HUES64 (cell line): ENCODE measurements around the gene KCNK17.

ENCODE experiments used
- H3K27ac ChIP-seq: 2 replicates; pipeline ENCODE4 v1.7.0; 2013; ENCODE audit warnings: low read depth, low read length, inconsistent platforms
- H3K27me3 ChIP-seq: 2 replicates; pipeline ENCODE4 v1.6.1; 2013; ENCODE audit warnings: mild to moderate bottlenecking, low read length; ENCODE audit not compliant: insufficient read depth
- H3K36me3 ChIP-seq: 2 replicates; pipeline ENCODE4 v1.6.1; 2013; ENCODE audit warnings: mild to moderate bottlenecking, low read length; ENCODE audit not compliant: insufficient read depth
- H3K4me1 ChIP-seq: 2 replicates; pipeline ENCODE4 v1.6.1; 2013; ENCODE audit warnings: mild to moderate bottlenecking, low read length, moderate library complexity; ENCODE audit not compliant: insufficient read depth
- H3K4me3 ChIP-seq: 2 replicates; pipeline ENCODE4 v1.5.1; 2013; ENCODE audit warnings: mild to moderate bottlenecking, low read length, moderate library complexity
- H3K9ac ChIP-seq: 2 replicates; pipeline ENCODE4 v1.6.1; 2013; ENCODE audit warnings: mild to moderate bottlenecking, low read depth, low read length
- H3K9me3 ChIP-seq: 2 replicates; pipeline ENCODE4 v1.6.1; 2013; ENCODE audit warnings: low read depth, low read length; ENCODE audit not compliant: insufficient read depth
- WGBS: fragments of 150-250, 120-280 bp; methylation state at CpG from one replicate; pipeline ENCODE4 v1.1.7; 2013; ENCODE audit warnings: missing lambda C conversion rate; 5-methylcytosine and 5-hydroxymethylcytosine counted together

The KCNK17 gene

DNA sequence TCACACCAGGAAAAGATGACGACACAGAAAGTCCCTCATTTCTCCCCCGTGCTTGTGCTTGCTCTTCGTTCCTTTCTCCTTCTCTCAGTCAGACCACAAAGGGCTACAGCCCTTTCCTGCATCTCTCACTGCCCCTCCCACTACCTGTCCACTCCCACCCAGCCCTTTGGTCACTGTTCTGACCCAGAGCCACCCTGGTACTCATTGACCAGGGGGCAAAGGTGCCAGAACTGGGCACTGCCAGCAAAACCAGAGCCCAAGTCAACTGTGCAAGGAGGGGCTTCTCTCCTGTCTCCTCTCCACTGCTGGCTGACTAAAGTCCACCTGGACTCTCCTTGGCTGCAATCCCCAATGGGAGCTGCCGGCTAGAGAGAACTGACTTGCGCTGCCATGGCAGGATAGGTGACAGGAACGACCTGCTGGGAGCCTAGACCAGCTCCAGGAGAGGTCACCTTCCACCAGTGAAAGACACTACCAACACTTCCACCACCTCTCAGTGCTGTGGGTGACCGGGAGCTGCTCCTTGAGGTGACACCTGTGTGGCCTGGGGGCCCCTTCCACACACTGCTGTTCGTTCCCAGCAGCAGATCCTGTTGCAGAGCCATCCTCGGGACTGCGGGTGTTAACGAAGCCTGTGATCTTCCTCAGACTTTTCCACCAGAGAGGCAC is 32.8 kb downstream of the KCNK17 start:
- 89% methylated on average over 11 of the region's 11 CpGs for WGBS
- no peak overlapping the region for H3K9ac ChIP-seq

GRCh38 chr6:39280247-39280731 is 33.9 kb downstream of the KCNK17 start:
- Histone ChIP-seq H3K4me3 (no peak overlapping the region), H3K27me3 (no peaks in the 10 kb centered on the region), H3K9ac (no peak overlapping the region), H3K27ac (no peak overlapping the region), H3K4me1 (no peaks in the 10 kb centered on the region), H3K9me3 (no peaks in the 10 kb centered on the region), H3K36me3 (no peaks in the 10 kb centered on the region)
- 81% methylated on average over 8 of the region's 8 CpGs for WGBS

More for the DNA sequence above, 32.8 kb downstream of the KCNK17 start:
- H3K36me3 ChIP-seq: no peaks in the 10 kb centered on the region
- no peak overlapping the region for H3K4me3 ChIP-seq
- no peak overlapping the region for H3K27ac ChIP-seq
- no peaks in the 10 kb centered on the region for H3K27me3 ChIP-seq
- H3K9me3 ChIP-seq: no peaks in the 10 kb centered on the region
- H3K4me1 ChIP-seq: no peaks in the 10 kb centered on the region

GRCh38 chr6:39279539-39279938 is 34.7 kb downstream of the KCNK17 start:
- no peak overlapping the region for H3K27ac ChIP-seq
- WGBS: 92% methylated on average over 6 of the region's 6 CpGs
- no peaks in the 10 kb centered on the region for H3K27me3 ChIP-seq
- H3K9ac ChIP-seq: no peak overlapping the region
- no peak overlapping the region for H3K4me3 ChIP-seq
- no peaks in the 10 kb centered on the region for H3K9me3 ChIP-seq
- H3K36me3 ChIP-seq: no peaks in the 10 kb centered on the region
- no peaks in the 10 kb centered on the region for H3K4me1 ChIP-seq

GRCh38 chr6:39276379-39276995 is 37.7 kb downstream of the KCNK17 start:
- Histone ChIP-seq H3K4me3 (no peak overlapping the region), H3K4me1 (peaks cover 17% of the 10 kb centered on the region), H3K27ac (no peak overlapping the region), H3K9ac (no peak overlapping the region), H3K27me3 (no peaks in the 10 kb centered on the region), H3K36me3 (no peaks in the 10 kb centered on the region), H3K9me3 (no peaks in the 10 kb centered on the region)
- WGBS: 97% methylated on average over 2 of the region's 3 CpGs

- Histone ChIP-seq H3K4me1 (peaks cover 17% of the 10 kb centered on the region), H3K9ac (no peak overlapping the region), H3K4me3 (no peak overlapping the region), H3K9me3 (no peaks in the 10 kb centered on the region), H3K27ac (no peak overlapping the region), H3K36me3 (no peaks in the 10 kb centered on the region), H3K27me3 (no peaks in the 10 kb centered on the region)
- 96% methylated on average over 3 of the region's 3 CpGs for WGBS
Measured at GRCh38 chr6:39274903-39275302, 39.3 kb downstream of the KCNK17 start.

- Histone ChIP-seq H3K27ac (no peak overlapping the region), H3K27me3 (no peaks in the 10 kb centered on the region), H3K36me3 (no peaks in the 10 kb centered on the region), H3K4me3 (no peak overlapping the region), H3K9ac (no peak overlapping the region), H3K4me1 (peaks cover 17% of the 10 kb centered on the region), H3K9me3 (no peaks in the 10 kb centered on the region)
- 68% methylated on average over 4 of the region's 4 CpGs for WGBS
Measured at GRCh38 chr6:39274471-39274870, 39.7 kb downstream of the KCNK17 start.

- Histone ChIP-seq H3K9me3 (no peaks in the 10 kb centered on the region), H3K4me3 (no peak overlapping the region), H3K4me1 (peaks cover 21% of the 10 kb centered on the region), H3K36me3 (no peaks in the 10 kb centered on the region), H3K27ac (no peak overlapping the region), H3K27me3 (no peaks in the 10 kb centered on the region), H3K9ac (no peak overlapping the region)
- 33% methylated on average over 6 of the region's 6 CpGs for WGBS
Measured at GRCh38 chr6:39273406-39273821, 40.8 kb downstream of the KCNK17 start.

DNA sequence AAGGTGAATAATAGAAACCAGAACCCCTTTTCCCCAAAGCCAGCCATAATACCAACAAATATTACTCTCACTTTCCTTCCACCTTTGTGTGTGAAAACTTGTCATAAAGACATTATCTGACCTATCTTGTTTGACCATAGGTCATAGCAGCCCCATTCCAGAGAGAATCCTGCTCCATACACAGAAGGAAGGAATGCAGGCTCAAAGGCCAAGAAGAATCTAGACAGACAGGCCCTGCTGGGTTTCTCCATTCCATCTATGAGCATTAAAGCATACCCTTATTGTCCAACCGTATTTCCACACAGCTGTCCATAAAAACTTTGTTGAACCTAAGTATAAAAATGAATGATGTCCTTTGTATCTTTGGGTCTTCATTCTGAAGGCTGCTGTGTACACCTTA is 44.3 kb downstream of the KCNK17 start:
- Histone ChIP-seq H3K9ac (no peak overlapping the region), H3K36me3 (no peaks in the 10 kb centered on the region), H3K4me1 (peaks cover 21% of the 10 kb centered on the region), H3K4me3 (no peak overlapping the region), H3K27ac (no peak overlapping the region), H3K9me3 (no peaks in the 10 kb centered on the region), H3K27me3 (no peaks in the 10 kb centered on the region)
- 100% methylated on average over 1 of the region's 1 CpG for WGBS

DNA sequence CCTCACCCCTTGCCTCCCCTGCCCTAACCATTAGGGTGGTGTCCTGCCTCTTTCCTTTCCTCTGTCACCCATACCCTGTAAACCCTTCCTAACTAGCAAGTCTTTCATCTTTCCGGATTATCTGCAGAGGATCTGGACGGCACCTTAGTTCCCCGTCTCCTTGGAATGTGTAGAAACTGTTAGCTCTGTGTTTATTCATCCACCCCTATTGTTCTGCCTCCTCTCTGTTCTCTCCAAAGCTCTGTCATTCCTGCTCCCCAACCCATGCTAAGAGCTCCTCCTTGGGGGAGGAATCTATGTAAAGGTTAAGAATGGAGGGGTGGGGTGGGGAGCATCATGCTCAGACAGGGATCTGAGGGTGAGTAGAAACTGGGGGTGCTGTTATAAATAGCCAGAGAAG is 45.5 kb downstream of the KCNK17 start:
- no peak overlapping the region for H3K4me3 ChIP-seq
- no peaks in the 10 kb centered on the region for H3K9me3 ChIP-seq
- no peak overlapping the region for H3K27ac ChIP-seq
- peaks cover 20% of the 10 kb centered on the region for H3K4me1 ChIP-seq
- 70% methylated on average over 3 of the region's 3 CpGs for WGBS
- no peaks in the 10 kb centered on the region for H3K36me3 ChIP-seq
- no peaks in the 10 kb centered on the region for H3K27me3 ChIP-seq
- H3K9ac ChIP-seq: no peak overlapping the region

GRCh38 chr6:39268171-39268570 is 46.0 kb downstream of the KCNK17 start:
- Histone ChIP-seq H3K27me3 (no peaks in the 10 kb centered on the region), H3K9me3 (no peaks in the 10 kb centered on the region), H3K4me1 (peaks cover 17% of the 10 kb centered on the region), H3K4me3 (no peak overlapping the region), H3K27ac (no peak overlapping the region), H3K9ac (no peak overlapping the region), H3K36me3 (no peaks in the 10 kb centered on the region)
- 92% methylated on average over 5 of the region's 7 CpGs for WGBS

DNA sequence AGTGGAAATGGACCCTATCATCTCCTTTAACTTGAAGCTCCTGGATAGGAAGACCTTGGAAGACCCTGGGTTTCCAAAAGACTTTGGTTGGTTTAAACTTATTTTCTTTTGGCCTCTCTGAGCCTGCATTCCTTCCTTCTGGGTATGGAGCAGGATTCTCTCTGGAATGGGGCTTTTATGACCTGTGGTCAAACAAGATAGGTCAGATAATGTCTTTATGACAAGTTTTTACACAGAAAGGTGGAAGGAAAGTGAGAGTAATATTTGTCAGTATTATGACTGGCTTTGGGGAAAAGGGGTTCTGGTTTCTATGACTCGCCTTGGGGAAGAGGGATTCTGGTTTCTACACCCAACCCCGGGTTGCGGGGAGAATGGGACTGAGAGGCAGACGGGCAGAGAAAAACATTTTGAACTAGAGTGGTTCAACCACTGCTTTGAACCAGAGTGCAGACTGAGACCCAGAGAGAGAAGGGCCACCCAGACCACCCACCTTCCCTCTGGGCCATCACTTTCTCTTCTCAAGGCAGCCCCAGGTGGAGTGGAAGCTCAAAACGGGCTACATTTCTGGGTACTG is 47.4 kb downstream of the KCNK17 start:
- Histone ChIP-seq H3K4me3 (no peak overlapping the region), H3K27ac (no peak overlapping the region), H3K4me1 (peaks cover 20% of the 10 kb centered on the region), H3K36me3 (no peaks in the 10 kb centered on the region), H3K27me3 (no peaks in the 10 kb centered on the region), H3K9me3 (no peaks in the 10 kb centered on the region), H3K9ac (no peak overlapping the region)
- 90% methylated on average over 5 of the region's 5 CpGs for WGBS
